ENCODE data around the gene PGA4.

GRCh38 chr11:61201476-61201875 is 20.7 kb upstream of the PGA4 start:
- TF ChIP-seq CTCF (IDR thresholded peaks at IDR 0.05) (no peak), POLR2AphosphoS5 (IDR thresholded peaks at IDR 0.05) (no peak), POLR2A (IDR thresholded peaks at IDR 0.05) (no peak)
